ENCODE results near the gene HTRA2. TPM values are rescaled to one million over a fixed set of nuclear protein-coding genes. Genes with fewer than 3 reads are reported as not detected.
A peak's percentile ranks its signal among the peaks of the same experiment; 100 is the strongest.

The HTRA2 gene
- total RNA-seq, 1 donor from 2014 or later: 25.7 TPM

- H3K27ac Mint-ChIP-seq: peak overlapping the region; percentile 35
- H3K27me3 Mint-ChIP-seq (ENCODE audit: low read depth): peaks cover 8% of the 10 kb centered on the region
- DNase-seq (ENCODE audit: low spot score in 2 of 2, unreplicated experiment in 2 of 2): peak in 1 of 2 experiments; percentile 61
Observed at GRCh38 chr2:74548900-74549826, 19.4 kb downstream of the HTRA2 start.

GRCh38 chr2:74550231-74550630 lies 20.5 kb downstream of the HTRA2 start:
- no peak for TF ChIP-seq CTCF (IDR thresholded peaks at IDR 0.05; ENCODE audit: unreplicated experiment)
- no peak overlapping the region for H3K27ac Mint-ChIP-seq

More at GRCh38 chr2:74548900-74549826, 19.4 kb downstream of the HTRA2 start:
- H3K36me3 Mint-ChIP-seq: no peaks in the 10 kb centered on the region
- no peaks in the 10 kb centered on the region for H3K9me3 Mint-ChIP-seq
- no peak for TF ChIP-seq CTCF (IDR thresholded peaks at IDR 0.05; ENCODE audit: unreplicated experiment)
- H3K4me1 Mint-ChIP-seq: peaks cover 28% of the 10 kb centered on the region
- H3K4me3 Mint-ChIP-seq: peak overlapping the region; percentile 70

GRCh38 chr2:74551530-74551929 lies 21.8 kb downstream of the HTRA2 start:
- H3K9me3 Mint-ChIP-seq: no peaks in the 10 kb centered on the region
- peaks cover 31% of the 10 kb centered on the region for H3K4me1 Mint-ChIP-seq
- H3K36me3 Mint-ChIP-seq: no peaks in the 10 kb centered on the region
- H3K27me3 Mint-ChIP-seq (ENCODE audit: low read depth): peaks cover 20% of the 10 kb centered on the region
- no peak overlapping the region for H3K4me3 Mint-ChIP-seq
- no peak for DNase-seq (ENCODE audit: low spot score in 2 of 2, unreplicated experiment in 2 of 2)
- H3K27ac Mint-ChIP-seq: no peak overlapping the region
- TF ChIP-seq CTCF (IDR thresholded peaks at IDR 0.05; ENCODE audit: unreplicated experiment): no peak

More at GRCh38 chr2:74550231-74550630, 20.5 kb downstream of the HTRA2 start:
- peaks cover 13% of the 10 kb centered on the region for H3K27me3 Mint-ChIP-seq (ENCODE audit: low read depth)
- H3K4me1 Mint-ChIP-seq: peaks cover 29% of the 10 kb centered on the region
- no peaks in the 10 kb centered on the region for H3K36me3 Mint-ChIP-seq
- H3K9me3 Mint-ChIP-seq: no peaks in the 10 kb centered on the region
- DNase-seq (ENCODE audit: low spot score in 2 of 2, unreplicated experiment in 2 of 2): no peak
- H3K4me3 Mint-ChIP-seq: peak overlapping the region; percentile 70

- H3K36me3 Mint-ChIP-seq: peaks cover 3% of the 10 kb centered on the region
- H3K4me3 Mint-ChIP-seq: peak overlapping the region; percentile 79
- no peak for DNase-seq (ENCODE audit: low spot score in 2 of 2, unreplicated experiment in 2 of 2)
- H3K4me1 Mint-ChIP-seq: peaks cover 31% of the 10 kb centered on the region
- peak overlapping the region; percentile 17 for H3K27ac Mint-ChIP-seq
- no peaks in the 10 kb centered on the region for H3K9me3 Mint-ChIP-seq
- no peak for TF ChIP-seq CTCF (IDR thresholded peaks at IDR 0.05; ENCODE audit: unreplicated experiment)
- H3K27me3 Mint-ChIP-seq (ENCODE audit: low read depth): peaks cover 18% of the 10 kb centered on the region
Observed at GRCh38 chr2:74551942-74552913, 22.5 kb downstream of the HTRA2 start.
